Activated T-helper 1 cell treated with anti-CD3 and anti-CD28 coated beads, Interleukin-2, amount 50 U/mL, for 16 hours (primary cell): ENCODE results near the gene MEDAG.

Experiments
- DNase-seq, 2 donors: peaks; one replicate each; pipeline ENCODE4 v3.0.0-alpha.2; 2020; ENCODE audit warnings: low read depth in 1 of 2, low spot score in 1 of 2

MEDAG gene

DNA sequence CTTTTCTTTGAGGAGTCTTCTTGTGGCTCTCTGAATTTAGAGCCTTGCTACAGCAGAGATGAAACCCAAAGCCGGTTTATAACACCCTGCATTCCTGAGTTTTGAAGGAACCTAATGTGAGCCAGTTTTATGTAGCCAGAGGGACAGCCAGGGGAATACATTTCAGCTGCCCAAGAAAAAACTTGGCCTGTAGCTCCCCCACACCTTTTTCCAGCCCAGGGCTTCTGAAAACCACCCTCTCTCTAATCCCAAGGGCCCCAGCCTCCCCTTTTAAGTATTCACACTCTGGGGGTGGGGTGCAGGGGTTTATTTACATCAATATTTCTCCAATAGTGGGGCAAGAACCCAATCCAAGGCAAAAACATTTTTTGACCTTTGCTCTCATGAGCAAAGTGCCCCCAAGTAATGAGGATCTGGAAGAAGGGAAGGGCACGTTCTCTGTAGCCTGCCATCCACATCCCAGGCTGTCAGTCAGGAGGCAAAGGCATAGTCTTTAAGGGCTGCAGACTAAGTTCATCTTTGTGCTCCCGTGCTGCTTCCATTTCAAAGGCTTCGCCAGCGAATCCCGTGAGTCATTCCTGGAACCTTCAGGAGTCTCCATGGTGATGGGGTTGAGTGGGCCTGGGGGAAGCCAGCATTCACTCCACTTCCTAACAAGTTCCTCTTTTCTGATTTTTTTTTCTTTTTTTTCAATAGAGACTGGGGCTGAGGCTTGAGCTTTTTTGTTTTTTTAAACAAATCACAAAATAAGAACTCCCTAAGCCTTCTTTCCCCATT is 33.2 kb upstream of the MEDAG start:
- no peak for DNase-seq

GRCh38 chr13:30873499-30873898 is 32.6 kb upstream of the MEDAG start:
- no peak for DNase-seq

- DNase-seq: no peak
These were observed 32.0 kb upstream of the MEDAG start for GRCh38 chr13:30874111-30874510.

DNA sequence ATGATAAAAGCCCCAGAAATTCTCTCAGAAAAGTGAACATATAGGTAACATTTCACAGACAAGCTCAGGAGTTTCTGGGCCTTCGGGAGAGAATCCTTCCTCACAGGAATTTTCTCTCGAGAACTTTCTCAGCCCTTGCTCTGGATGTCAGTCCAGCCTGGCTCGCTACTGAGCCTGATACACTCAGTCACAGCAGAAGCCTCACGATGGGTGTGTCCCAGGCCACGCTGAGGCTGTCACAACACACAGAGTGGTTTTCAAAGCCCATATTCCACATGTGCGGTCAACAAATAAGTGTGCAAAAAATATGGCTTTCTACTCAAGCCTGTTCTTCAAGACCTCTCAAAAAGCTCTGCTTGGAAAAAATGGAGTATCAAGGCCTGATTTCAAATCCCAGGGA is 31.5 kb upstream of the MEDAG start:
- DNase-seq: no peak

DNA sequence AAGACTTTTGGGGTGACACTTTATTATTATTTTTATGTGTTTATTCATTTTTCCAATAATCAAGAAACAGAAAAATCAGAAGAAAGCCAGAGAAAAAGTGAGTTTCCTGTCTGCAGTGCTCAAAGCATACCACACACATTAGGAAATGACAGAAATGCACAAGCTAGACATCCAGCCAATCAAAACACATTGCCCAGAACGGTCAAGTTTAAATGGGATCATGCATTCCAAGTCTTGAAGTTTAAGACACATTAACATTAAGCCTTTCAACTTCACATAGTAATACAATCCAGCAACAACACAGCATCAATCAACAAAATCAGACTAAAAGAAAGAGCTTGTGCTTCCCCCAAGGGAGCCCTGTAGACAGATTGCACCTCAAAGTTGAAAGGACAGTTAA is 28.7 kb upstream of the MEDAG start:
- no peak for DNase-seq

- DNase-seq: no peak
These were observed 25.8 kb upstream of the MEDAG start for GRCh38 chr13:30880151-30880855.

DNA sequence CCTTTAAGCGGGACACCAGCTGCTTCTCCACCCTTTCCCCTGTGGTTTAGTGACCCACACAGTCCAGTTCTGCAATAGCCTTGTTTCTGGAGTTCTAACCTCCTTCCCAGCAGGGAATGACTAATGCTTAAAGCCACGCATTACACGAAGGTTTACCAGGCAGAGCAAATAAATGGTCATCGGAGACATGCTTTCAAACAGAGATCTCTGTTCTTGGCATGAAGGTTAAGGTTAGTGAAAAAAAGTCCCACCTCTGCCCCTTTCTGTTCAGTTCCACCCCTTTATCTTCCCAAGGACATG is 25.3 kb upstream of the MEDAG start:
- no peak for DNase-seq

DNA sequence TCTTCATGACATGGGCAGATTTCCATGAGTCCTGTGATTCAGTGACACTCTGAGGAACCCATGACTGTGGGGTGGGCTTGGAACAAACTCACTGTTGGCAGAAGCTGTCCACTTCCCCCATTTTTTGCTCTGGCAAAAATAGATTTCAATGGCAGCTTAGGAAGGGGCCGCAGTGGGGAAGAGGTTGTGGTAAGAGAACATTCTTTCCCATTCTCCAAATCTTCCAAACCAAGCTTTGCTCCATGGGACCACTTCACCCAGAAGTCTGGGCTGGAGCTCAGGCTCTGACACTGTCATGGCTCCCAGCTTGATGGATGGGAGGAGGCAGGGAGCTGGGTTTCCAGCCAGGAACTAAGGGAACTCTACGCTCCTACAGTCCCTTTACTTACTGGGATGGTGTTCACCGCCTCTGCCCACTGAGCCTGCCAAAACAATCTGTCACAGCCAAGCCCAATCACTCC is 24.9 kb upstream of the MEDAG start:
- DNase-seq: no peak

GRCh38 chr13:30882026-30882850 is 23.8 kb upstream of the MEDAG start:
- no peak for DNase-seq

DNA sequence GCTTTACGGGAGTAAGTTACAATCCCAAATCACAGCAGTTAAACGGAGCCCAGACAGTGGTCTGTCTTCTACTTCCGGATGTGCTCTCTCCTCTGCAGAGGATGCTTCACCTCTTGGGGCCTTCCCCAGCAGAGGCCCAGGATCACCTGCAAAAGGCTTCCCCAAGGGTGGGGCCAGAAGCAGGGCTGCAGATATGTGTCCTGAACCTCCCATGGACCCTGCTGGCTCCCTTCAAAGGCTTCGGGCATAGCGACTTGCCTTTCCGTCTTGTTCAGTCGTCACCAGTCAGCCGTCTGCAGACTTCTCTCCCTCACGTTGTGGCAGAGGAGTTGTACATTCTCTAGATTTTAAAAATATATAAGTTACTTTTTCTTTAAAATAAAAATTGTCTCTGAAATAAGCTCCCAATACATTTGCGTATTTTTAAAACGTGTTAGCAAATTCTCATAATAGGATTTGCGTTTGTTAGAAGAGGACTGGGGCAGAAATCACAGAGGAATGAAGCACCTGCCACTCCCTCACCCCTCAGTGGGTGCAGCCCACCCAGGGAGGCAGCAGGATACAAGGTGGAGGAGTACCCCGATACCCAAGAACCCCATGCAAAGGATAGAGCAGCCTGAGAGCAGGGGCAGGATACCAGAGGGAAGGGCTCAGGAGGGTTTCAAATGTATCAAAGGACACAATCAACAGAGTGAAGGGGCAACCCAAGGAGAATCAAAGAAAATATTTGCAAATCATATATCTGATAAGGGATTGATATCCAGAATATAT is 22.9 kb upstream of the MEDAG start:
- DNase-seq: no peak

- DNase-seq: no peak
These were observed 21.5 kb upstream of the MEDAG start for GRCh38 chr13:30884543-30884942.

DNA sequence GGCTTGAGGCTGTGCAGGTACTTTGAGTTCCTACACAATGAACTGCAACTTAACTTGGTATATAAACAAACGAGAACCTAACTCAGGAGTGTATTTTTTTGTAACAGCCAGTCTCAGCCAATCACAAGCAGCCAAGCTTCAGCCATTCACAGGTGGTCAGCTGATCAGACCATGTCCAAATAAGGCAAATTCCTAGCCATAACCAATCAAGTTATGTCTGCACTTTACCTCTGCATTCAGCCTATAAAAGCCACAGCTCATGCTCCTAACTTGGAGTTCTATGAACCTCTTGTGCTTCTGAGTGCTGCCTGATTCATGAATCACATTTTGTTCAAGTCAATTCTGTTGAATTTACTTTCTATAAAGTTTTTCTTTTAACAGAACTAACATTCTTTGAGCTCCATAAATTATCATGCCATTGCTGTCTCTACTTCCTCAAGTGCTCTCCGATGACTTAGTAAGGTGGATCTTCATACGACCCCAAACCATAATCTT is 16.8 kb upstream of the MEDAG start:
- no peak for DNase-seq

GRCh38 chr13:30892966-30893365 is 13.1 kb upstream of the MEDAG start:
- no peak for DNase-seq

GRCh38 chr13:30895773-30896172 is 10.3 kb upstream of the MEDAG start:
- DNase-seq: no peak

GRCh38 chr13:30898070-30898469 is 8.0 kb upstream of the MEDAG start:
- no peak for DNase-seq

- DNase-seq: no peak
These were observed 7.3 kb upstream of the MEDAG start for GRCh38 chr13:30898678-30899241.

DNA sequence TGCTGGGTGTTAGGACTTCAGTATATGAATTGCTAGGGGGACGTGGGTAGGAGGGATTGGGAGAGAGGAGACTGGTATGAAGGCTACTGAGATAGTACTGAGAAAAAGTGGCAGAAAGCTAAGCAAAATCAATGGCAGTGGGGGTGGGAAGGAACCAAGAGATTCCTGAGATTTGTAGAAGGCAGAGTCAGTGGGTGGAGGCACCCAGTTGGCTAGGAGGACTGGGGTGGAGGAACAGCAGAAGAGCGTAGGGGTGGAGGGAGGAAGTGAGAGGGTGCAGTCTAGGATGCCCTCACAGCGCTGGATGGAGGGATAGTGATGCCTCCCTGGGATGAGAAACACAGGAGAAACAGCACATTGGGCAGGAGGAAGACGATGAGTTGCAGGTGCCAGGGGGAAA is 5.6 kb upstream of the MEDAG start:
- DNase-seq: no peak

DNA sequence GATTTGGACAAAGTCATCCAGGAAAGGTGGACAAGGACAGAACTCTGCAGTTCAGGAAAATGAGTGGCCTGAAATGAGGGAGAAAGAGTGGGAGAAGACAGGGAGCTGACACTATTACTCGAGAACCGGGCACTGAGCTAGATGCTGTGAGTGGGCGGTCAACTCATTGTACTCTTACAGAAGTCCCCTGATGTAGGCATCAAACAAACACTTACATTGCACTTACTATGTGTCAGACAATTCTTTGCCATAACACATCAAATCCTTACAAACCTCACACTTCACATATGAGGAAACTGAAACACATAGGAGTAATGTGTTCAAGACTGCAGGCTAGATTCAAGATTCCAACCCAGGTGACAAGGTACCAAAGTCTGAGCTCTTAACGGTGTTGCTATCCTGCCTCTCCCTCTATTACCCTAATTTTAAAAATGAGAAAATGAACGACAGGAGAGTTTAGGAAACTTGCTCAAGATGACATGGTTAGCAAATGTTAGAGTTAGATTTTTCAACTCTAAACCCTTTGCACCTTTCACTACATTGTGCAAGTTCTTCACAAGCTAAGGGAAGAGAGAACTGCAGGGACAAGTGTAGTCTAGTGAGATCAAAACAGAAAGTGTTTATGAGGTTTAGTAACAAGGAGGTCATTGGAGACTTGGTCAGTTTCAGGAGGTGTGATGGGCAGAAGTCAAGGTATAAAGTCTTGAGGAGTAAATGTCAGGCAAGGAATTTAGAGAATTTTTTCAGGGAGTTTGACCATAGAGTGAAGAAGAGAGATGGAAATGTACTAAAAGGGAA is 4.9 kb upstream of the MEDAG start:
- DNase-seq: no peak

- no peak for DNase-seq
These were observed 2.0 kb upstream of the MEDAG start for GRCh38 chr13:30904043-30904442.
